CD4-positive, alpha-beta T cell treated with Interleukin-4 for 1 hour (primary cell): ENCODE data around the gene SUPT4H1.
"Not testable (repeated sequence)": the region's sequence is repeated elsewhere in the genome, so short reads cannot be mapped to it uniquely, and the experiment has no call there.

ENCODE experiments used
- DNase-seq, 2 donors: peaks; one replicate each; pipeline ENCODE4 v3.0.0-alpha.2; 2020 to 2022

SUPT4H1 gene

DNA sequence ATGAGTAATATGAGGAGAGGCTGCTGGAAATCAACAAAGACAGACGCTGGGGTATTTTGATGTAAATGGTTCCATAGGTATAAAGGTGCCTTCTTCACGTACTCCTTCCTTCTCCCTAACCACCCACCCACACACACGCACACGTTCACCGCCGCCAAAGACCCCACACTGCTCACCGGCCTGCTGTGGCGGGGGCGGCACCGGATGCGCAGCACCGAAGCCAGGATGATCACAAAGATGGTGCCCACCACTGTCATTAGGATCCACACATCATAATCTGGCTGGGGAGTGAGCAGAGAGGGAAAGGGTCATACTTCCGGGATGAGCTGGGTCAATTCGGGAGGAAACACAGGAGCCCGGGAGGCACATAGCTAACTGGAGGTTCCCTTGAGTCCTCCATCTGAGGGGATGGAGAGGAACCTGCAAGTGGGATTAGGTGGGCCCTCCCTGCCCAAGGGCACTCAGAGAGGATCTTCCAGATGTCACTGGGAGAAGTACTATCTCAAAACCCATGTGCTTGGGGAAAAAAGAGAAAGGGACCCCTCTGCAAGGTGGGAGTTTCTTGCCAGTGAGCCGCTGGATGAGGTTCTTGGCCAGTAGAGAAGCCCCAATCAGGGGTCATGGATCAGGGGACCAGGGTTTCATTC lies 10.5 kb upstream of the SUPT4H1 start:
- DNase-seq = no peak

DNA sequence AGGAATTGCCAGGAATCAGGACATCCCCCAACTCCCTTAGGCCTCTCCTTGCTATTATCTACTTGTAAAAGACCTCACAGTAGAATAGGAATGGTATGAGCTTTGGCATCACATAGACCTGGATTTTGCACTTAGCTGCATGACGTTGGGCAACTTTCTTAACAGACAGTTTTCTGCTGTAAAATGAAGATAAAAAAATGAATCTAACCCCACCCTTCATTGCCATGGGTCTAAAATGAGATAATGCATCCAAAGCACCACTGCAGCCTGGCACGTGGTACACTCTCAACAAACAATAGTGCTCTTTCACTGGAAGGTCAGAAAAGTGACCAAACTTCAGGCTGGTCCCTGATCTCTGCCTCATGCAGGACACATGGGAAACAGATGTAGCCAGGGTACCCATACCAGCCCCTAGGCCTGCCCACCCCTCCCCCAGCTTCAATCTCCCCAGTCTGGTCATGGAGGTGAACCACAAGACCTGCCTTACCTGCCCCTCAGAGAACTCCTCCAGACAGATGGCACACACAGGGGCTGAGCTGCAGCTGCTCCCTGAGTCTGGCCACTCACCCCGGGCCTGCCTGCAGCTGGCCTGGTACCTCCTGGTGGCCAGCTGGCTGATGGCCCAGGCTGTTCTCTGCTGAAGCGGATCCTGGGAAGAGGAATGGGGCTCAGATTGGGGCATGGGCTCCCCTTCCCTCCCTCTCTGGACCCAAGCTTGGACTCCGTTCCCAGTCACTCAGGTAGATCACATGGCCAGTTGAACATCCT lies 8.5 kb upstream of the SUPT4H1 start:
- DNase-seq = no peak

DNA sequence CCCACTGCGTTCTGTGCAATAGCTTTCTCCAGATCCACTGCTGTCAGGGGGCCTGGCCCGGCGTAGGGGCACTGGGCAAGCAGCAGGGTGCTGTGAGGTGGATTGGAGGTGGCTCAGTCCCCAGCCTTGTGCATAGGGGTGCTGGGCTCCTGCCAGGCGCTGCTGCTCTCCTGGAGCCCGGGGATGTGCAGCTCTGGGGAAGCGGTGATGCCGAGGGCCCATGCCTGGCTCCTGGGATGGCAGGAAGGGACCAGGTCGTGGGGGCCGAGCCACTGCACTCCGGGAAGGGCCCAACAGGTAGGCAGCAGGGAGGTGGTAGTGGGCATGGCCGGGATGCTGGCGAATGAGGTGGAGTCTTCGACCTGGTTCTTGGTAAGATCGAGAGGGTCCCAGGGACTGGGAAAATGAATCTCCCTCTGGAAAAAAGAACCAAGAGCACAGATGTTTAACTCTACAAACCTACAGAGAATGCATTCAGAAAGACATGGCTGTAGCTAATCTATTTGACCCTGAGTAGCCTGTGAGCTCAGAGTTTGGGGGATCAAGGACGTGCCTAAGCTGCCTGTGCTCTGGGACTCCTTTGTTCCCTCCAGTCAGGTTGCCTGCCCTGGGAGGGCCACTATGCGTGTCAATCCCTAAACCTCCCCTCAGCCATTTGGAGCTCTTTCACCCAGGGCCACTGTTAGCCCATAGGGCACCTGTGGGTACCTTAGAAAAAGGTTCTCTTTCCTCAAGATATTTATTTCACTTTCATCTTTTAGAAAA lies 6.6 kb upstream of the SUPT4H1 start:
- DNase-seq = no peak

DNA sequence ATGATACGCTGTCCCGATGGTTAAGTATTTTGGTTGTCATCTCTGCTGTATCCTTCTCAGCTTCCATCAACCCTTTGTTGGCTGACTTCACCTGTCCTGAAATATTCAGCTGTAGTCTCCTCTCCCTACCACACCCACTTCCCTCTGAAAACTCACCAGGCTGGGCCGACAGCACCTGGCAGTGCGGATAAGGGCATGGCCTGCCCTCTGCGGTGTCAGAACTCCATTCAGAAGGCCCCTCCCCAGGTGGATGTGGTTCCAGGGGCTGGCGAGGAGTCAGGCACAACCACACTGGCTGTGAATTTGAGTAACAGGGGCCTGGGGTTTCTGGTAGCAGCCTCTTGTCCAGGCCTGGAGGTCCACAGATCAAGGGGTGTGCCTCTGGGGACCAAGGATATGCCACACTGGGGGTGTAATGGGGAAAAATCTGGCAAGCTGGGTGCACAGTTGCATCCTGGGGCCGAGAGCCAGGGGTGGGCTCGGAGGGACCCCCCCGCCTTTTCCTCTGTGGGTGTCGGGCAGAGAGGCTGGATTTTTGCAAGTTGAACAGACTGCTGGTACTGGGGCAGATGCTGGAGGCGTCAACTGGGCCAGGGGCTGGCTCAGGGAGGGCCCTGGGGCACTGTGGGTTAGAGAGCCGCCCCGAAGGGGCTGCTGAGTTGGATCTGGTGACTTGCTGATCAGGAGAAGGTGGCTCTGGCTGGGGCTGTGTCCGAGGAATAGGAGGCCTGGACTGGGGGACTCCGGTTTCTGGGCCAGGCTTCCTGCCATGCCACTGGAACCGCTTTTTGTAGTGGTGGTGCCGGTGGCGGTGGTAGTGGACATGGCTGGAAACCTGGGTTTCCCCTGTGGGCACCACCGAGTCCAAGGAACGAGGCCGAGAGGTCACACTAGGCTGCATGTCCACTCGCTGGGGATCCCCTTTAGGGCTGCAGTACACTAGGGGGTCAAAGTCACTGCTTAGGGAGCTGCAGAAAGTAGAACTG lies 5.6 kb upstream of the SUPT4H1 start:
- no peak for DNase-seq

DNA sequence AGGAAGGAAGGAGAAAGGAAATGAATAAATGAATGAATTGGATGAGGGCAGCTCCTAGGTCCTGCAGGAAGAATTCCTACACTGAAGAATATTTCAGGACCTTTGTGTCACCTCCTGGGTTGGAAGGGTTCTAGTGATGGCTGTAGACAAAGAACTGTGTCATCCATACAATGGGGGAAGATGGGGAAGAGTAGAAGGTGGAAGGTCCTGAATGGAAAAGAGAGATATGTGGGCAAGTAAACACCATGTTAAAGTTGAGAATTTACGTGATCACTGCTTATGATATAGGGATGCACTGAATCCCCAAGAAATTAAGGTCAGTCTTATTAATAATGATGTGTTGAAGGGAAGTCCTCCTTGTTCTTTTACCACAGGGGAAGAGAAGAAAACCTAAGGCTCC lies 4.2 kb upstream of the SUPT4H1 start:
- no peak for DNase-seq

DNA sequence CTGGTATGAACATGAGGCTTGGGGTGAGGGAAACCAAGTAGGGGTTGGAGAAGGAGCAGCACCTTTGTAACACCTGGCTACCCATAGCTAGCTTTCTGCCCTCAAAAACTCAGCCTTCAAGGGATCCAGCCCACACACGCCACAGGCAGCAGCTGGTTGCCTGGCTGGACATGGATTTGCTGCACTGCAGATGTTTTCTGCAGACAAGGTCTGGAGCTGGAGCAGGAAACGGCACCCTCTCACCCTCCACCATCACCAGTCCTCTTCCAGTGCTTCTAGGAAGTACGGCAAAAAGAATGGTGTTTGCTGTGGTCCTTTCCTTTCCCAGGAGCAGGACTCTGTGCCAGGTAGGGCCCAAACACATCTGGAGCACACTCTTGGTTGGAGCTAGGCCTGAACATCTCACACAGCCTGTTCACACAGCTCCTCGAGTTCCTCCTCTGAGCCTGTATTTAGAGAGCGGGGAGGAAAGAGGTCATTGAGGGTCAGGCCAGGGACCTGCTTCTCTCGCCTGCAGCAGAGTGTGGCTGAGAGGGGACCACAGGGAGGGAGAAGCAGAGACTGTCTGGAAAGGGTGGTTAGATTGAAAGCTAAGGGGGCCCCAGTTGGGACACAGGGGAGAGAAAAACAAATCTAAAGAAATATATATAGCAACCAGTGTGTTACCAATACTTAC lies 2.7 kb upstream of the SUPT4H1 start:
- DNase-seq = no peak

DNA sequence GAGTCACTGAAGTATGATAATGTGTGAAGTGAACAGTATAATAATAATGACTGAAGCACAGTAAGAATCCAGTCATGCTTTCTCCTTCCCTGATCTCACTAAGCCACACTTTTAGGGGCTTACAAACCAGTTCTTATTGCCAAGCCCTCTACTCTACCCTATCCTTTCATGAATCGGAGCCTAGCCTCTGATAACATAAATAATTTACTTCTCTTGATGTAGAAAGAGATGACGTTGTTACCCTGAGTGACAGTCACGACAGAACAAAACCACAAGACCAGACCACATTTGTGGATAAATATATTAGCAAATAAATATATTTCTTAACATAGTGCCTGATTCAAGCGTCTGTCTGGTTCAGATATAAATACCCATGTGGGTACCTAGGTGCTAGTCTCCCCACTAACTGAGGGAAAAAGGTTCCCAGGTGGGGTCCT lies 1.4 kb upstream of the SUPT4H1 start:
- DNase-seq = no peak

DNA sequence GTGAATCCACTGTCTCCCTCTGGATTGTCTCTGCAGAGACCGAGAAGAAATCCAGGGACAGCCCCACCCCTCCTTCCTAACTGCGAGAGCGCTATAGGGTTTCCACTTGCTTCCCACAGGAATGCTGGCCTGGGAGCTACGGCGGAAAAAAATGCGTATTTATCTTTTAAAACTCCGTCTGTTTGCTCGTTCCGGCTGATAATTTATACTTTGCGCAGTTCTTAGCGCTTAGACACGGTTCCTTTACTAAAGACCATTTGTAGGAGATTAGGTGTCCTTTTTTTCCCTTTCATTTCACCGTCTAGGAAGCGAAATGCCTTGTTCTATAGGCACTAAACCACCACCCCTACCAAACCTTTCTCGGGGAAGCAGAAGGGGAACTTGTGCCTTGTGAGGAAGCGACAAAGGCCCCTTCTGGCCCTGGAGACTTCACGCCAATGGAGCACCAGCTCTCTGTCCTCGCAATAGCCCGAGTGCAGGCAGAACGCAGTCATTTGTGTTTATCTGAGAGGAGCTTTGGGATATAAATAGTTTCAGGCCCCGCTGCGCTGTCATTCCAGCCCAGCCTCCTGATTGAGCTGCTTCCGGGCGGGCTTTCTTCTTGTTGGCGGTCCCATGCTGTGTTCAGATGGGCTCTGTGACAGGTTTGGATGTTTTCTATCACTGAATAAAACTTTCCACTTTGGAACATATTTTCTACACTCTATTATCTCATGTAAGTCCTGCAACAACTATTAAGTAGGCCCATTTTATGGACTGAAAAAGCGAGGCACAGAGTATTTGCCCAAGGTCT lies 791 bp upstream of the SUPT4H1 start:
- DNase-seq = peak in 1 of 2 donors; percentile 25

DNA sequence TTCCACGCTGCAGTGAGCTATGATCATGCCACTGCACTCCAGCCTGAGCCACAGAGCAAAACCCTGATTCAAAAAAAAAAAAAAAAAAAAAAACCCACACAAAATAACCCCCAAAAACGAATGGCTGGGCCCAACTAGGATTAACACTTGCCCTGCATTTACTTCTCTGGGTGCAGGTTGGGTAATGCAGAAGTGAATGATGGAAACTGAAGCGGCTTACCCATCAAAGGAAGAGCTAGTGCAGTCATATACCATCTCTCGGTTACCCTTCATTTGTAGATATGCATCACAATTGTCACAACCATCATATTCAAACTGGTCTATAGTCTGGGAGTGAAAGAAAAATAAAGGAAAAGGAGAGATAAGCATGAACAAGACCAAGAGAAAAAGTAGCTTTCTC lies 819 bp downstream of the SUPT4H1 start:
- DNase-seq = no peak

DNA sequence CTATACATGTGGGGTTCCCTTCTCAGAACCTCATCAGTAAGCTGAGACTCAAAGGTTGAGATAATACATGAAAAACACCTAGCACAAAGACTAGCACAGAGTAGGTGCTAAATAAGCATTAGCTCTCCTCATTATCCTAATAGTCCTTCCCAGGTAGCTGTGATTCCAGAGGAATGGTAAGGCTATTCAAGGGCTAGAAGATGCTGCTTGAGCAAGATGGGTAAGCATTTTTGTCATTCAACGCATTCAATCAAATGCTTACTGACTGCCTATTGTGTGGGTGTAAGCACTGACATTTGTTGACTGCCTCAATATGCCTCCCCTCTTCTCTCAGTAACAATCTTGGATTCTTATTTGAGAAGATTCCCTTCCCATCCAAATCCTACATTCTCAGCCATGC lies 4.0 kb downstream of the SUPT4H1 start:
- DNase-seq = no peak

DNA sequence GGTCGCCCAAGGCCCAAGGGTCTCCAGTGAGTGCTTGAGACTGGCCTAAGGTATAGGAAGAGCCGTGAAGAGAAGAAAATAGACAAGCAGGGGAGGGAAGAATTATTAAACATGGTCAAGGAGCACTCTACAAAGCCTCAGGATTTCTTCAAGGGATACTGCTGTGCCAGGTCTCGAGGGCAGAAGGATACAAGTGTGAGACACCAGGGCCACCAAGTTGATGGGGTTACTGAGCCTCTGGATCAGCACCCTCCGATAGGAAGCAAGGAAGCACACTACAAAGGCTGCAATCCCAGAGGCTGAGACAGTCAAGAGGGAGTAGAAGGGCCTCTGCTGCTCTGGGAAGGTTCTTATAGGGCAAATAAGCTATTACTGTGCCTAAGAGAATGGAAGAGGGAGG lies 6.5 kb downstream of the SUPT4H1 start:
- DNase-seq = no peak

DNA sequence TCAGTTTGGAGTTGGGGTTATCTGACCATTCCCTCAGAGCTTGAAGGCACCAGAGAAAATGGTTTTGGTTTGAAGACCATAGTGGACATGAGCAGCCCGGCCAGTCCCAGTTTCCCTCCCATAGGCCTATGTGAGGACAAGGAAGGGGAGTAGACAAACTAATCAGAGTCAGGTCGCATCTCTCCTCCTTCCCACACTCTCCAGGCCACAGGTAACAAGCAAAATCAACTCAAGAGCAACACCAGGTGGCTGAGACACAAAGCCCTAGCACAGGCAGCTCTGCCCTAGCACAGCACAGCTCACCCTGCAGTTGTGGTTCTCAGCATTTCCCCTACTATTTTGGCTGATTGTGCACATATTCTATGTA lies 7.2 kb downstream of the SUPT4H1 start:
- peak; percentile 83 to 85 for DNase-seq

DNA sequence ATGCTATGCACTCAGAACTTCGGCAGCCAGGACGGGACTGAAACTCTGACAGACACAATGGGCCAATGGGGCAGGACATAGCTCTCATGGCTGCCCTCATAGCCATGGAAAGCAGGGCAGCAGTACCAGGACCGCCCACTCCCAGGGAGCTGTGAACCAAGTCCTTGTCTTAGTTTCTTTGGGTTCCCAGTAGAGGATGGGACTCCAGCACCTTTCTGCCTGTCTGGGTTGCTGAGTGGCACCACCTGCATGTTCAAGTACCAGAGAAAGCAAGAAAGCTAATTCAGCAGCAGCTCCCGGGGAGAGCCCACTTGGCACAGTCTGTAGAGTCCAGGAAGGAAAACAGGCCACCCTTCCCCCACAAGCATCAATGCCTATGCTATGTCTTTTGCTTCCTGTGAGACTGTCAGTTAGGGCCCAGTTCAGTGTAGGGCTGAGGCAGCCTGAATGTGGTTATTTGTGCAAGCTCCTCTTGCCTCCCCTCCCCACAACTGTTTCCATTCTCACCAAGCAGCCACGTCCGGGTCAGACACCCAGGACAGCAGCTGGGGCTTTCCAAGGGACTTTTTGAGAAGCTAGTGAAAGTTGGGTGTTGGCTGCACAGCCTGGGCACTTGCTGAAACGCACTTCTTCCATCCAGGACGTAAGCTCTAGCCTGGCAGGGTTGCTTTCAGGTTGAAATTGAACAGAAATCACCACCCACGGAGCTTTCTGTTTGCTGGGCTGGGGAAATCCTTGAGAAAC lies 7.8 kb downstream of the SUPT4H1 start:
- peak; percentile 94 to 96 for DNase-seq

DNA sequence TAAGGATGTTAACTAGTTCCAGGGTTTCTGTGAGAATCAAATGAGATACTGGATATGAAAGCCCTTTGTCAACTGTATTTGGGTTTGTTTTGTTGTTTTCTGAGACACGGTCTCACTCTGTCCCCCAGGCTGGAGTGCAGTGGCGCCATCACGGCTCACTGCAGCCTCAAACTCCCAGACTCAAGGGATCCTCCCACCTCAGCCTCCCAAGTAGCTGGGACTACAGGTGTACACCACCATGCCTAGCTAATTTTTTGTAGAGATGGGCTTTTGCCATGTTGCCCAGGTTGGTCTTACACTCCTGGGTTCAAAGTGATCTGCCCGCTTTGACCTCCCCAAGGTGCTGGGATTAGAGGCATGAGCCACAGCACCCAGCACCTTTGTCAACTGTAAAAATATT lies 8.9 kb downstream of the SUPT4H1 start:
- DNase-seq = no peak

DNA sequence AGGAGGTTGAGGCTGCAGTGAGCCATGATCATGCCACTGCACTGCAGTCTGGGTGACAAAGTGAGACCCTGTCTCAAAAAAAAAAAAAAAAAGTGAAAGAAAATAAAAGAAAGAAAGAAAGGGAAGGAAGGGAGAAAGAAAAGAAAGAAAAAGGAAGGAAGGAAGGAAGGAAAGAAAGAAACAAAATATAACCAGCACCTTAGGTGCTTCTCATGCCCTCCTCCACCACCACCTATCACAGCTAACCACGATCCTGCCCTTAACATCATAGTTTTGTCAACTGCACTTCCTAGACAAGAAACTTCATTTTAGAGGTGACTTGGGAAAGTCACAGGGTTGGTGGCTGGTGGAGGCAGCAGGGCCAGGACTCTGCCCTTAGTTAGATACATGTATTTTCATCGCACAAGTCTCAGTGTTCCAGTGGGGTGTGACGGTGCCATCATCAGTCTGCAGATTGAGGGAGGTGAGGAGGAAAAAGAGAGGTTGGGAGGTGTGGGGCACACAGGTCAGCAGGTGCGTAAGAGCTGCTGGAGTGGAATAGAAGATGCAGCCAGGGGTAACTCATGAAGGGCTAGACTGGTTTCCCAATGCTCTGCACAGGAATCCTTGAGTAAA lies 10.0 kb downstream of the SUPT4H1 start:
- DNase-seq = no peak

DNA sequence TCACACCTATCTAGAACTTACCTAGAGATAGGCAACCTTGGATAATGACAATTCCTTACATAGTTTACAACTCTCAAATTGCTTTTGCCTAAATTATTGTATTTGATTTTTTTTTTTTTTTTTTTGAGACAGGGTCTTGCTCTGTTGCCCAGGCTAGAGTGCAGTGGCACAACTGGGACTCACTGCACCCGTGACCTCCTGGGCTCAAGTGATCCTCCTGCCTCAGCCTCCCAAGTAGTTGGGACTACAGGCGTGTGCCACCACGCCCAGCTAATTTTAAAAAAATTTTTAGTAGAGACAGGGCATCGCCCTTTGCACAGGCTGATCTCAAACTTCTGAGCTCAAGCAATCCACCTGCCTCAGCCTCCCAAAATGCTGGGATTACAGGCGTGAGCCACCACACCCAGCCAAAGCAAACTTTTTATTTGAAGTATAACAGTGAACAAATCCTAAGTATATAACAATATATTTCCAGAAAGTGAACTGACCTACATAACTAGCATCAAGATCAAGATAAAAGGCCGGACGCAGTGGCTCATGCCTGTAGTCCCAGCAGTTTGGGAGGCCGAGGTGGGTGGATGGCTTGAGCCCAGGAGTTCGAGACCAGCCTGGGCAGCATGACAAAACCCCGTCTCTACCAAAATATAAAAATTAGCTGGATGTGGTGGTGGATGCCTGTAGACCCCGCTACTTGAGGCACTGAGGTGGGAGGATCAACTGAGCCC lies 10.7 kb downstream of the SUPT4H1 start:
- DNase-seq = not testable (repeated sequence)

DNA sequence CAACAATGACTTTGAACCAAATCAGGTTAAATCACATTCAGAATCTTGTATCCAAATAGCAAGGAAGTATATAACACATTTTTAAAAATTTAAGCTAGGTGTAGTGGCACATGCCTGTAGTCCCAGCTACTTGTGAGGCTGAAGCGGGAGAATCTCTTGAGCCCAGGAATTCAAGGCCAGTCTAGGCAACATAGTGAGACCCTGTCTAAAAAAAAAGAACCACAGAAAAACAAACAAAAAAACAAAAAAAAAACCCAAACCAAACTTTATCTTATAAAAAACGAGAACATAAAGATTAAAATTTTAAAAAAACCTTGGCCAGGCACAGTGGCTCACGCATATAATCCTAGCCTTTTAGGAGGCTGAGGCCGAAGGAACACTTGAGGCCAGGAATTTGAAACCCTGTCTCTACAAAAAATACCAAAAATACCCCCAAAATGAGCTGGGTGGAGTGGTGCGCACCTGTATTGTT lies 11.6 kb downstream of the SUPT4H1 start:
- no peak for DNase-seq

DNA sequence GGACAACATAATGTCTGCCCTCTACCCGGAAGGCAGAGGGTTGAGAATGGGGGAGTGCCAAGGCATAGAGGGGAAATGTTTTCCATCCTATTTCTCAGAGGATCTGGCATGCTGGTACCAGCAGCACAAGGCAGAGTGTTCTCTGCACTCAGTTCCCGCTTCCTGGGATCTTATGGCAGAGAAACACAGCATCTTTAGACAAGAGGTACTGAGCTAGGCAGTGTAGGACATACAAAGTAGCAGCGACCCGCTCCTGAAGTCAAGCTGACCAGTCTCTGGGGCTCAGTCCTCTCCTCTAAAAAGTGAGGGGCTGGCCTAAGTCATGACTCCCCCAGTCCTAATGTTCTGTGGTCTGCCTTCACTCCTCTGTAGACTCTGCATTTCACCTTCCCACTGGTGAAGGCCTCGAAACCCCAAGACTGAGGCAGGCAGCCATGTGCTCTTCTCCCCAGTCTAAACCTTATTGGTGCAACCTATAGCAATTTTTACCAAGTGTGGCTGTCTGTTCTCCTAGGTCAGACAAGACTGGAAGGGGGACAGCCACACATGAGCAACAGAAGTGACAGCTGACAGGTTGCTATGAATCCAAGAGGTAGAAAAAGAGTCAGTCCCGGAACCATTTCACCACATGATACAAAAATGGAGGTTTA lies 12.1 kb downstream of the SUPT4H1 start:
- DNase-seq = no peak
